Measurements from ENCODE around the gene RNPEPL1.

The RNPEPL1 gene

DNA sequence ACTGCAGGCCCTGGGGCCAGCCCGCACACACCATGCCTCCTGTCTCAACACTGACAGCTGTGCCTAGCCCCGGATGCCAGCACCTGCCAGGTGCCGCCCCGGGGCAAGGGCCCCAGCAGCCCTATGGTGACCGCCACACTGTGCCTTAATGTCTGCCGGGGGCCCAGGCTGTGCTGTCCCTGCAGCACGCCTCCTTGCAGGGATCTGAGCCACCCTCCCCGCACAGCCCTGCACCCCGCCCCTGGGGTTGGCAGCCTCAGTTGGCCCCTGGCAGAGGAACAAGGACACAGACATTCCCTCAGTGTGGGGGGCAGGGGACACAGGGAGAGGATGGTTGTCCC, 9.8 kb downstream of the RNPEPL1 start:
- no peak for FAIRE-seq

DNA sequence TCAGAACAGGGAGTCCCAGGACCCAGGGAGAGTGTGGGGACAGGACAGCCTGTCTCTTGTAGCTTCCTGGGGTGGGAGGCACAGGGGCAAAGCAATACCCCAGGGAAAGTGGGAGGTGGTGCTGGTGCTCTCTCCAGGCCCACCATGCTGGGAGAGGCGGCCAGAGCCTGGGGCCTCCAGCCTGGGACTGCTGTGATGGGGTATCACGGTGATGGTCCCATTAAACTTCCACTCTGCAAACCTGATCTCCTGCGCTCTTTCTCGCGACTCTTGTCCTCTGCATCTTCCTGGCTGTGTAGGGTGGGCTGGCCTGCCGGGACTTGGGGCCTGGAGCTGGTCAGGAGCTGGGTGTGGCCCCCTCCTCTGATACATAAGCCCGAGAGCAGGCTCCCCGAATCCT, 10.2 kb downstream of the RNPEPL1 start:
- FAIRE-seq = no peak

GRCh38 chr2:240579071-240579762, 10.9 kb downstream of the RNPEPL1 start:
- no peak for FAIRE-seq

DNA sequence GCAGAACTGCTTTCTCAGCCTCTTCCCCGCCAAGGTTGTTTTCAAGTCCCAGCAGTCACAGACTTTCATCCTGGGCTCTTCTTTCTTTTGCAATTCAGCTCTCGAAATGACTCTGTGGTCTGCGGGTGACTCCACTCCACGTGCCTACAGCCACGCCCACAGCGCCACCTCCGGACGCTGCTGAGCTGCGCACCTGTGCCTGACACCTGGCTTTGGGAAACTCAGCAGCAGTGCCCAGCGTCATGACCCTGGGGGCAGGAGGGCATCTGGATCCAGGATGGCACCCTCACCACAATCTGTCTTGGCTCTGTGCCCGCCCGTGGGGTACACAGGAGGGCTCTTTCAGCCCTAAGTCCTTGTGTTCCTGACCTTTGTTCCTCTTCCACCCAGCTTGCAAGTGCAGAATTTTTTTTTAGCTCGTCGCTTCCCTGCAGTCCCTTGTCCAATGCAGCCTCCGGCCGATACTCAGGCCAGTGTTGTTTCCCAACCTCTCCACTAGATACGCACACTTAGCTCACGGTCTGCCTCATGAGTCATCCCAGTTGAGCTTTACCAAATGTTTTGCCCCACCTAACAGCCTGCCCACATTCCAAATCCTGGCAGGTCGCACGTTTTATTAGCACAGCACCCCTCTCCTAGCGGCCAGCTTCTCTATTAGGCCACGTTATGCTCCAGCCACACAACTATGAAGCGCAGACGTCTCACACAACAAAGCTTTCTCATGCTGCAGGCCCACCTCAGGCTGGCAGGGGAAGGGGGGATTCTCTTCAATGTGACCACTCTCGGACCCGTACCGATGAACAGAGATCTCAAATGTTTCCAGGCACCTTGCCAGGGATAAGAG, 11.7 kb downstream of the RNPEPL1 start:
- FAIRE-seq = no peak

GRCh38 chr2:240581811-240582210, 13.5 kb downstream of the RNPEPL1 start:
- no peak for FAIRE-seq

DNA sequence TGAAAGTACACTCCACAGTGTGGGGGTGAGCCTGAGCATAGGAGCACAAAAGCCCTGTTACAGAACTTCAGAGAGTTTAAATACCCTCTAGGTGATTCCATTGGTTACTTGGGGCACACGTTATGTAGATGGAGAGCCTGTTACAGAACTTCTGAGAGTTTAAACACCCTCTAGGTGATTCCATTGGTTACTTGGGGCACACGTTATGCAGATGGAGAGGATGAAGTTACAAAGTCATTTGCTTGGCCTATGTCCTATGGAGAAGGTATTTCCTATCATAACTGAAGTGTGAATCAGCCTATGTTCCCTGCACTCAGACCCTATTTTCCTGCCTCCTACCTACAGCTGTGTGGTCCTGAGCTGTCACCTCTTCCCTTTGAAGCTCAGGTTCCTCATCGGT, 14.5 kb downstream of the RNPEPL1 start:
- no peak for FAIRE-seq

DNA sequence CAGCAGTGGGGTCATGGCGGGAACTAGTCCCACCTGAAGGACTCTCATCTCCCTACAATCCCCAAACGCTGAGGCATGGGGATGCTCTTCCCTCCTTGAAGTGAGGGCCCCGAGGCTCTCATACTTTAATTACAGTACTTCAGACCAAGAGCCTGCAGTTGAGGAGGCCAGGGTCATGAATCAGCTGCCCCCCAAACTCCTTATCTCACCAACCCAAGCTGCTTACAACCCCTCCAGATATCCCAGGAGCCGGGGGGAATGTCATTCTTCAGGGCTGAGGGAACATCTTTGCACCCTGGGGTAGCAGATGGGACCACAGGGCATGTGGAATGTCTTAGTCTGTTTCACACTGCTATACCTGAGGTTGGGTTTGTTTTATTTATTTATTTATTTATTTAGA, 15.5 kb downstream of the RNPEPL1 start:
- no peak for FAIRE-seq

DNA sequence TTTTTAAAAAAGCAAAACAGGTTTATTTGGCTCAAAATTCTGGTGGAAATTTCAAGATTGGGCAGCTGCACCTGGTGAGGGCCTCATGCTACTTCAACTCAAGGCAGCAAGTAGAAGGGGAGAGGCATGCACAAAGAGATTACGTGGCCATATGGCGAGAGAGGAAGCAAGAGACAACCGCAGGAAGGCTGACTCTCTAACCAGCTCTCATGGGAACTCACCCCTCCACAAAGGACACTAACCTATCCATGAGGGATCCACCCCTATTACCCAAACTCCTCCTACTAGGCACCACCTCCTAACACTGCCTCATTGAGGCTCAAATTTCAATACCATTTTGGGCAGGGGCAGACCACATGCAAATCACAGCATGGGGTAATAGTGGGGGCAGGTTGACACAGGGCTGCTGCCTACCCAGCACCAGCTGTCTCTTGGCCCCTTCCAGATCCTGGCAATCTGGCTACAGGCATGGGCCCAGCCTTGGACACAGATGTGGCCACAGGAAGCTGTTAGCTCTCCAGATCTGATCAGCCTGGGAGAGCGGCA, 16.3 kb downstream of the RNPEPL1 start:
- FAIRE-seq = no peak

GRCh38 chr2:240585101-240585500, 16.8 kb downstream of the RNPEPL1 start:
- FAIRE-seq = no peak

- no peak for FAIRE-seq
Observed at GRCh38 chr2:240585681-240586197, 17.5 kb downstream of the RNPEPL1 start.

DNA sequence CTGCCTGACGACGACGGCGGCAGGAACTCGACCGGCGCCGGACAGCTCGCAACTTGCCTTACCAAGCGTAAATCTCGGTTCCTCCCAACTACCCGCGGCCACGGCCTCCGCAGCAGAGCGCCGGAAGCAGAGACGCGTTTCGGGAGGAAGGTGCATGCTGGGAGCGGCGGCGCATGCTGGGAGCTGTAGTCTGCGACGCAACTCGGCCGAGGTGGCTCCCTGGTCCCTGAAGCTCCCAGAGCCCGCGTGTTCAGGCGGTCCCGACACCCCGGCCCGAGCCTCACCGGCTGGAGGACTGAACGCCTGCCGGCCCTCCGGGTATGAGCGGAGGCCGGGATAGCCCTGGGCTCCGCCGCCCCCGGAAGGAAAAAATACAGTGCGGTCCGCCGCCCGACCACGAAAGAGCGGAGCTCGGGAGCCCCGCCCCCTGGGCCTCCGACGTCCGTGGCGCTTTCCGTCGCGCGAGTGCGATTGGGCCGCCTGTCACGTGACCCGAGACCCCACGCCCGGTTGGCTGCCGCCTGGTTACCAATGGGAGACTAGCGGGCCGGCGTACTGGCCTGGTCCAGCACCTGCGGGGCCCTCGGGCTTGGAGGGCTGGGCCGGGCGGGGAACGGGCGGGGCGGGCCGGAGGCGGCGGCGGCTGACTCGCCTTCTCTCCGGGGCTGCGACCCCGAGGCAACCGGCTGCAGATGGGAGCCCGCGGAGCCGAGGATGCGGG, 18.1 kb downstream of the RNPEPL1 start, which contains the start of gene CAPN10:
Gene CAPN10, plus strand, starts transcription at position 537 of the 721 bp plus-strand sequence. Its CDS starts 178 bp downstream, at position 715.
- FAIRE-seq = no peak

GRCh38 chr2:240586919-240587800, 18.9 kb downstream of the RNPEPL1 start:
- no peak for FAIRE-seq

GRCh38 chr2:240588006-240588655, 19.8 kb downstream of the RNPEPL1 start:
- no peak for FAIRE-seq

GRCh38 chr2:240588669-240589068, 20.4 kb downstream of the RNPEPL1 start:
- FAIRE-seq = no peak

GRCh38 chr2:240589375-240589774, 21.1 kb downstream of the RNPEPL1 start:
- FAIRE-seq = no peak

GRCh38 chr2:240589850-240590525, 21.7 kb downstream of the RNPEPL1 start:
- FAIRE-seq = no peak

DNA sequence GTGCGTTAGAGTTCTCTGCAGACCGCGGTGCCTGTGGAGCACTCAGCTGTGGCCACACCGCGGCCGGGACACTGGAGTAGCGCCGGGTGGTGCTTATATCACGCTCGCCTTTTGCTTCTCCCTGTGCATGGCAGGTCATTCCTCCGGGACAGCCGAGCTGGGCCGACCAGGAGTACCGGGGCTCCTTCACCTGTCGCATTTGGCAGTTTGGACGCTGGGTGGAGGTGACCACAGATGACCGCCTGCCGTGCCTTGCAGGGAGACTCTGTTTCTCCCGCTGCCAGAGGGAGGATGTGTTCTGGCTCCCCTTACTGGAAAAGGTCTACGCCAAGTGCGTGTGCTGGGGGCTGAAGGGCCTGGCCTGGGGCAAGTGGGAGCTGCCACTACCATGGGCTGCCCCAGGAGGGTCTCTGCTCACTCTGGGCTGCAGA, 22.4 kb downstream of the RNPEPL1 start:
- FAIRE-seq = no peak

- FAIRE-seq = no peak
Observed at GRCh38 chr2:240591226-240591625, 22.9 kb downstream of the RNPEPL1 start.

DNA sequence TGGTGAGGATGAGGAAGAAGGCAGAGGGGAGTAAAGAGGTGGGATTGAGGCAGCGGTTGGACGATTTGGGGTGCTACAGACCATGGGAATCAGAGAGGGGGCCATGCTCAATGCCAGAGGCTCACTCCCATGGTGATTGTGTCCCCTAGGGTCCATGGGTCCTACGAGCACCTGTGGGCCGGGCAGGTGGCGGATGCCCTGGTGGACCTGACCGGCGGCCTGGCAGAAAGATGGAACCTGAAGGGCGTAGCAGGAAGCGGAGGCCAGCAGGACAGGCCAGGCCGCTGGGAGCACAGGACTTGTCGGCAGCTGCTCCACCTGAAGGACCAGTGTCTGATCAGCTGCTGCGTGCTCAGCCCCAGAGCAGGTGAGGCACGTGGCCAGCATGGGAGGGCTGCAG, 23.5 kb downstream of the RNPEPL1 start:
- FAIRE-seq = no peak

DNA sequence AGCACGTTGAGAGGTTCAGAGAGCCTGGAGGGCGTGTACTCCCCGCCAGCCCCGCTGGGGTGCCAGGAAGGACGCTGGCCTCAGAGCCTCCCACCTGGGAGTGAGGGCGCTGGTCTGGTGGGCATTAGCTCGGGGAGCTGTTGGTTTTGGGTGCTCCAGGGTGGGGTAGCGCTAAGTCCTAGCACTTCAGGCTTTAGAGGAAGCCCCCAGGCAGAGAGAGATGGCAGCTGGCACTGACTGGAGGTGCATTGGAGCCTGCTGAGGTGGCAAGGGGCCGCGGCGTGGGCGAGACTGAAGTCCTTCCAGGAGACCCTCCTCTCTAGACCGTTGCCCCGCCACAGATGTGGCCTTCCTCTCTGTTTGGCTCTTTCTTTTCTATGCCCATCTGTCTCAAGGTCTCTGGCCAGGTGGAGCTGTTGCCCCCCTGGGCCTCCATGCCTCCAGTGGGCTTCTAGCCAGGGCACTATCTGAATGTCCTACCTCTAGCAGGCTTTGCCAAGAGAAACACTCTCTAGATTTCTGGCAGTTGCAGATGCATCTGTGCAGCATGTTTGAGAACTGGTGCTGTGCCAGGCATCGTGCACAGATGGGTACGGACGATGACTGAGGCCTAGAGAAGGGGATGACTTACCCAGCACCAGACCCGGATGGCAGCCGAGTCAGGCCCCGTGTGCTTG, 24.9 kb downstream of the RNPEPL1 start:
- no peak for FAIRE-seq

Measured in colon (tissue), 2 donors.